Endodermal cell (in vitro differentiated cells): ENCODE results near the gene TPK1. TPM values are rescaled to one million over a fixed set of nuclear protein-coding genes. Genes with fewer than 3 reads are reported as not detected.
A peak's percentile ranks its signal among the peaks of the same experiment; 100 is the strongest.

Source experiments
- DNase-seq: peaks from one replicate; pipeline ENCODE4 v3.0.0-alpha.2; 2017
- H3K27ac ChIP-seq: 2 replicates; pipeline ENCODE4 v1.5.1; 2013; ENCODE audit warnings: mild to moderate bottlenecking, low read depth, low read length, moderate library complexity
- H3K27me3 ChIP-seq: 2 replicates; pipeline ENCODE4 v1.6.1; 2013; ENCODE audit warnings: mild to moderate bottlenecking, low read length, moderate library complexity; ENCODE audit not compliant: insufficient read depth, control insufficient read depth, poor library complexity, severe bottlenecking
- H3K36me3 ChIP-seq: 2 replicates; pipeline ENCODE4 v1.7.0; 2013; ENCODE audit warnings: mild to moderate bottlenecking, low read length, moderate library complexity; ENCODE audit not compliant: control insufficient read depth, insufficient read depth
- H3K4me1 ChIP-seq: one replicate; pipeline ENCODE4 v1.7.0; 2013; ENCODE audit warnings: low read length; ENCODE audit not compliant: control insufficient read depth, insufficient read depth
- H3K4me3 ChIP-seq: 2 replicates; pipeline ENCODE4 v1.5.1; 2013; ENCODE audit warnings: mild to moderate bottlenecking, low read length, moderate library complexity
- H3K9ac ChIP-seq: 2 replicates; pipeline ENCODE4 v1.6.1; 2013; ENCODE audit warnings: mild to moderate bottlenecking, low read length, moderate library complexity; ENCODE audit not compliant: poor library complexity, severe bottlenecking; ENCODE audit errors: extremely low read depth
- H3K9me3 ChIP-seq: 2 replicates; pipeline ENCODE4 v1.6.1; 2013; ENCODE audit warnings: mild to moderate bottlenecking, low read length, moderate library complexity; ENCODE audit not compliant: control insufficient read depth
- H3K27ac Mint-ChIP-seq: 2 replicates; pipeline ENCODE4 v1.8.0; 2020; ENCODE audit warnings: mixed read lengths
- H3K27me3 Mint-ChIP-seq: 2 replicates; pipeline ENCODE4 v1.8.0; 2021; ENCODE audit warnings: mild to moderate bottlenecking, mixed read lengths; ENCODE audit not compliant: insufficient read depth
- H3K36me3 Mint-ChIP-seq: 2 replicates; pipeline ENCODE4 v1.8.0; 2020; ENCODE audit warnings: low read depth, mixed read lengths
- H3K4me1 Mint-ChIP-seq: 2 replicates; pipeline ENCODE4 v1.8.0; 2020; ENCODE audit warnings: mixed read lengths
- H3K4me3 Mint-ChIP-seq: 2 replicates; pipeline ENCODE4 v1.8.0; 2020; ENCODE audit warnings: mild to moderate bottlenecking, moderate library complexity, mixed read lengths
- H3K9me3 Mint-ChIP-seq: 2 replicates; pipeline ENCODE4 v1.8.0; 2020; ENCODE audit warnings: mild to moderate bottlenecking, mixed read lengths
- WGBS, 2 experiments: methylation state at CpG; one replicate each; pipeline versions ENCODE4 v1.1.5 to v1.1.7; 2013; ENCODE audit warnings: missing lambda C conversion rate in 2 of 2, mixed read lengths in 1 of 2; ENCODE audit not compliant: insufficient coverage in 1 of 2, insufficient read length in 1 of 2; 5-methylcytosine and 5-hydroxymethylcytosine counted together
- total RNA-seq, 2 donors: library from RNA; stranded (reverse); fragmentation: NEBNext Ultra II Directional in 1 of 2; extraction: Animal tissue kit (Norgen Biotek cat#: 25700) in 1 of 2; gene quantifications; 2 replicates in 1 of 2; 3 replicates in 1 of 2; pipeline ENCODE4 v1.2.1, GENCODE V29; 2021
- TF ChIP-seq, protein P1 (sequence below): fragments of 200-600 bp; sonication (generic); conservative IDR thresholded peaks from 2 replicates; pipeline ENCODE4 v1.5.0; 2021; ENCODE audit warnings: antibody characterized with exemption, mild to moderate bottlenecking

The TPK1 gene
- total RNA-seq, 2 donors from 2014 or later, result 9.7 TPM

DNA sequence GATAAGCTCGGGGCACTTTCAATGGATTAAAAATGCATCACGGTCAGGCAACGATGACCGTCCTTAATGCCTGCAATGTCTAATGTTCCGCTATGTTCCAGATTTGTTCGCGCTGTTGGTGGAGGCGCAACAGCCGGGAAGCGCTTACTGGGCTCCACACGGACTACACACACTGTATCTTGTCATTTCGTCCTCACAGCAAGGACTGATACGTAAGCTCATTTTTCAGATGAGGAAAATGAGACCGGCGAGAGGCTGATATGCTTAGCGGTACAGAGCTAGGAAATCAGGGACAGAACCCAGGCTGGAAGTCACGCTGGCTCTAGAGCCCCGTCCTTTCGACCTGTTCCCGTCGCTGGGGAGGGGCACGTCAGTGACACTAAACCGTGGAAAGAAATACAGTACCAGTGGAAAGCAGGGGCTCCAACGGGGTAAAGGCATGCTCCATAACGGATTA is 670 bp downstream of the TPK1 start:
- TF ChIP-seq, protein P1, sequence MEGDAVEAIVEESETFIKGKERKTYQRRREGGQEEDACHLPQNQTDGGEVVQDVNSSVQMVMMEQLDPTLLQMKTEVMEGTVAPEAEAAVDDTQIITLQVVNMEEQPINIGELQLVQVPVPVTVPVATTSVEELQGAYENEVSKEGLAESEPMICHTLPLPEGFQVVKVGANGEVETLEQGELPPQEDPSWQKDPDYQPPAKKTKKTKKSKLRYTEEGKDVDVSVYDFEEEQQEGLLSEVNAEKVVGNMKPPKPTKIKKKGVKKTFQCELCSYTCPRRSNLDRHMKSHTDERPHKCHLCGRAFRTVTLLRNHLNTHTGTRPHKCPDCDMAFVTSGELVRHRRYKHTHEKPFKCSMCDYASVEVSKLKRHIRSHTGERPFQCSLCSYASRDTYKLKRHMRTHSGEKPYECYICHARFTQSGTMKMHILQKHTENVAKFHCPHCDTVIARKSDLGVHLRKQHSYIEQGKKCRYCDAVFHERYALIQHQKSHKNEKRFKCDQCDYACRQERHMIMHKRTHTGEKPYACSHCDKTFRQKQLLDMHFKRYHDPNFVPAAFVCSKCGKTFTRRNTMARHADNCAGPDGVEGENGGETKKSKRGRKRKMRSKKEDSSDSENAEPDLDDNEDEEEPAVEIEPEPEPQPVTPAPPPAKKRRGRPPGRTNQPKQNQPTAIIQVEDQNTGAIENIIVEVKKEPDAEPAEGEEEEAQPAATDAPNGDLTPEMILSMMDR, result no peak
- no peaks in the 10 kb centered on the region for H3K27me3 ChIP-seq
- peak overlapping the region; percentile 90 for H3K4me3 ChIP-seq
- H3K9ac ChIP-seq, result peak overlapping the region; percentile 82
- Mint-ChIP-seq H3K4me1 (peaks cover 14% of the 10 kb centered on the region), H3K9me3 (peaks cover 10% of the 10 kb centered on the region), H3K27me3 (peaks cover 12% of the 10 kb centered on the region), H3K4me3 (peak overlapping the region; percentile 89), H3K36me3 (peaks cover 5% of the 10 kb centered on the region), H3K27ac (peak overlapping the region; percentile 94)
- H3K9me3 ChIP-seq, result peaks cover 23% of the 10 kb centered on the region
- DNase-seq, result no peak
- peak overlapping the region; percentile 75 for H3K27ac ChIP-seq
- no peaks in the 10 kb centered on the region for H3K4me1 ChIP-seq
- 3 to 7% methylated on average over 17 to 25 of the region's 25 CpGs for WGBS, 2 experiments
- peaks cover 15% of the 10 kb centered on the region for H3K36me3 ChIP-seq

DNA sequence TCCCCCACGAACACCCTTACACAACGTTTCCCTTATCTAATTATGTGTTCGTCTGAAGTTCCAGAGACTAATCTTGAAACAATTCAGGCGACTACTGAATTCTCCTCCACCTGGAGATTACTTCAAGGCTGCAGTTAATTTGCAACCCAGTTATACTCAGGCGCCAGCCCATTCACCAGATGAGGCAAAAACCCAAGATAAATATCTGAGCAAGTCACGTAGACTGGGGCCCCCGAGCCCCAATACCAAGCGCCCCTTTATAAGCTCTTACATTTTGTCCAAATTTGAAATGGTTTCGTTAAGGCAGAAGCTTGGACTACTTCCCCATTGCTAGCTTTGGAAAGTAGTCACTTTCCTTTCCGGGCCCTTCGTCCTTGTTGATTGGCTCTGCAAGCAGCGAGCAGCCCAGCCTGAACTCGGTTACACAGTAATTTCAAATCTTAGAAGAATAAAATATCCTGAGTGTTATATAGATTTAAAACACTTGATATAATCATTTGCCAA is 1.2 kb downstream of the TPK1 start:
- Histone ChIP-seq H3K9ac (peak overlapping the region; percentile 82), H3K27ac (no peak overlapping the region), H3K9me3 (peaks cover 28% of the 10 kb centered on the region), H3K4me3 (peak overlapping the region; percentile 90), H3K4me1 (no peaks in the 10 kb centered on the region), H3K36me3 (peaks cover 18% of the 10 kb centered on the region), H3K27me3 (no peaks in the 10 kb centered on the region)
- 48 to 72% methylated on average over 11 to 13 of the region's 13 CpGs for WGBS, 2 experiments
- peak overlapping the region; percentile 89 for H3K4me3 Mint-ChIP-seq
- peaks cover 14% of the 10 kb centered on the region for H3K4me1 Mint-ChIP-seq
- TF ChIP-seq, protein P1, result no peak
- H3K27ac Mint-ChIP-seq, result no peak overlapping the region
- peaks cover 12% of the 10 kb centered on the region for H3K9me3 Mint-ChIP-seq
- peaks cover 12% of the 10 kb centered on the region for H3K27me3 Mint-ChIP-seq
- DNase-seq, result peak; percentile 57
- H3K36me3 Mint-ChIP-seq, result peaks cover 7% of the 10 kb centered on the region

DNA sequence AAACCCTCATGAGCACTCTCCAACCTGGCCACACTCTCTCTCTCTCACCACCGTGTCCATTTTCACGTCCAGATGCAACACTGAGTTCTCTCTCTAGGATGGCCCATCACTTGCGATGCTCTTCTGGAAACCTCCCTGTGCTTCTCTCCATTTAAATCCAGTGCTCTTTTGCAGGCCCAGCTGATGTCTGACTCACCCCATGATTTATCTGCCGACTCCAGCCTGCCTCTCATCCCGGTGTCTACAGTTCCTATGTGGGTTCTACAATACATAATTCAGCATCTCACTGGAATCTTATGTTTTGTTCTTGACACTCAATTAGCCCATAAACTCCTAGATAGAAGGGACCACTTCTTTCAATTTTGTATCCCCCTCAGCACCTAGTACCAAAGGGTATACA is 5.0 kb downstream of the TPK1 start:
- Histone ChIP-seq H3K4me1 (no peaks in the 10 kb centered on the region), H3K9ac (no peak overlapping the region), H3K4me3 (peak overlapping the region; percentile 13), H3K9me3 (peaks cover 22% of the 10 kb centered on the region), H3K36me3 (peaks cover 19% of the 10 kb centered on the region), H3K27ac (no peak overlapping the region), H3K27me3 (no peaks in the 10 kb centered on the region)
- Mint-ChIP-seq H3K27me3 (peaks cover 15% of the 10 kb centered on the region), H3K36me3 (peaks cover 7% of the 10 kb centered on the region), H3K4me3 (no peak overlapping the region), H3K9me3 (peaks cover 9% of the 10 kb centered on the region), H3K4me1 (peaks cover 24% of the 10 kb centered on the region), H3K27ac (no peak overlapping the region)
- TF ChIP-seq, protein P1, result no peak
- WGBS, 2 experiments, result 94% methylated on average over 5 of the region's 5 CpGs
- no peak for DNase-seq
